ENCODE results near the gene AOPEP. TPM values are rescaled to one million over a fixed set of nuclear protein-coding genes. Genes with fewer than 3 reads are reported as not detected.

AOPEP gene
- total RNA-seq, 1 experiment from 2014 or later = 36.4 TPM

GRCh38 chr9:94864862-94865509, 138.5 kb downstream of the AOPEP start:
- DNase-seq (ENCODE audit: low read depth, low spot score) (no peak), ATAC-seq (no peak)
- no peak overlapping the region for H3K4me3 ChIP-seq (ENCODE audit: low read depth in 2 of 2, low read length in 2 of 2)
- no peaks in the 10 kb centered on the region for H3K9me3 ChIP-seq (ENCODE audit: control insufficient read depth, insufficient read depth, low read depth, low read length)
- H3K27me3 ChIP-seq (ENCODE audit: control insufficient read depth, insufficient read depth, low read length) = no peaks in the 10 kb centered on the region
- H3K36me3 ChIP-seq (ENCODE audit: control insufficient read depth, insufficient read depth, low read length) = no peaks in the 10 kb centered on the region
- TF ChIP-seq TCF7L2 (IDR thresholded peaks at IDR 0.05; ENCODE audit: low read depth, low read length) (no peak), SIN3A (IDR thresholded peaks at IDR 0.05; ENCODE audit: borderline replicate concordance, insufficient read depth, low read depth, low read length) (no peak)
- POLR2A ChIA-PET = interaction anchor here (0.7 kb wide), 1 partner anchor 909 kb away, joined by 7 read pairs; no protein-coding TSS in a partner anchor
- peak overlapping the region; percentile 96 for H3K27ac ChIP-seq (ENCODE audit: low read length)
- BruUV-seq (replicated peaks) = no TSS peak
- intact Hi-C loops (cut with micrococcal nuclease; ENCODE audit: unreplicated experiment) (no loop called here), in situ Hi-C loops (cut with HindIII; ENCODE audit: low pct_unique_long_range_greater_than_20kb, low sequenced_read_pairs) (no loop called here)
- H3K4me1 ChIP-seq (ENCODE audit: control insufficient read depth, insufficient read depth, low read length) = peaks cover 41% of the 10 kb centered on the region
- CTCF ChIA-PET = no interaction called here

GRCh38 chr9:94865582-94866452, 139.3 kb downstream of the AOPEP start:
- BruUV-seq (replicated peaks) = no TSS peak
- no peak overlapping the region for H3K4me3 ChIP-seq (ENCODE audit: low read depth in 2 of 2, low read length in 2 of 2)
- H3K36me3 ChIP-seq (ENCODE audit: control insufficient read depth, insufficient read depth, low read length) = no peaks in the 10 kb centered on the region
- intact Hi-C loops (cut with micrococcal nuclease; ENCODE audit: unreplicated experiment) = no loop called here
- peak overlapping the region; percentile 96 for H3K27ac ChIP-seq (ENCODE audit: low read length)
- H3K4me1 ChIP-seq (ENCODE audit: control insufficient read depth, insufficient read depth, low read length) = peaks cover 41% of the 10 kb centered on the region
- H3K27me3 ChIP-seq (ENCODE audit: control insufficient read depth, insufficient read depth, low read length) = no peaks in the 10 kb centered on the region
- in situ Hi-C loops (cut with HindIII; ENCODE audit: low pct_unique_long_range_greater_than_20kb, low sequenced_read_pairs) = no loop called here
- TF ChIP-seq CTCF (IDR thresholded peaks at IDR 0.05) = no peak
- TF ChIP-seq POLR2AphosphoS5 (IDR thresholded peaks at IDR 0.05; ENCODE audit: low read depth, low read length) = no peak
- no peak for TF ChIP-seq TCF7L2 (IDR thresholded peaks at IDR 0.05; ENCODE audit: low read depth, low read length)
- TF ChIP-seq SIN3A (IDR thresholded peaks at IDR 0.05; ENCODE audit: borderline replicate concordance, insufficient read depth, low read depth, low read length) = no peak
- no peak for TF ChIP-seq REST (IDR thresholded peaks at IDR 0.05; ENCODE audit: insufficient read depth in 1 of 2, low read depth in 2 of 2, low read length in 1 of 2)
- POLR2A ChIA-PET = no interaction called here
- CTCF ChIA-PET = interaction anchor here (0.6 kb wide), 1 partner anchor 40 kb away, joined by 3 read pairs; no protein-coding TSS in a partner anchor
- no peaks in the 10 kb centered on the region for H3K9me3 ChIP-seq (ENCODE audit: control insufficient read depth, insufficient read depth, low read depth, low read length)
- DNase-seq (ENCODE audit: low read depth, low spot score) (no peak), ATAC-seq (0 out of 2 replicates have a peak, but pooled peaks have one; percentile 45)

Data from Panc1 (cell line).